ENCODE data around the gene TTLL10.

DNA sequence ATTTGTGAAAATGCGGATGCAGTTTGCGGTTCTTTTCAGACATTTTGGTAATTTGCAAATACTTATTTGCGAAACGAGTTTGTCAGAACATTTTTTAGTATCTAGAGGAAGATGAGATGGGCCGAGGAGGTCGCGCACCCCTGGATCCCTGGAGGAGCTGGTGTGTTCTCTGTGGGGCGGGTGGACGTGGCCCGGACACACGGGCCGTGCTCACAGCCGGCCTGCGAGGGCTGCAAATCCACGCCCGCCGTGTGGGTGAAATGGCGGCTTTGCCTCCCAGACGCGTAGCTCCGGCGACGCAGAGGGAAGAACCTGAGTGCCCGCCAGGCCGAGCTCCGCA is 9.3 kb upstream of the TTLL10 start:
- TF ChIP-seq EZH2 (IDR thresholded peaks at IDR 0.05; ENCODE audit: borderline replicate concordance, insufficient read depth, low read length, poor library complexity, severe bottlenecking) (no peak), POLR2AphosphoS5 (IDR thresholded peaks at IDR 0.05) (no peak), SMC3 (conservative IDR thresholded peaks at IDR 0.05; ENCODE audit: poor library complexity) (no peak), TAF1 (IDR thresholded peaks at IDR 0.05; ENCODE audit: low read depth) (no peak), EP300 (conservative IDR thresholded peaks at IDR 0.05; ENCODE audit: poor library complexity, severe bottlenecking) (no peak), RAD21 (conservative IDR thresholded peaks at IDR 0.05) (no peak)
- TF ChIP-seq, protein P1, sequence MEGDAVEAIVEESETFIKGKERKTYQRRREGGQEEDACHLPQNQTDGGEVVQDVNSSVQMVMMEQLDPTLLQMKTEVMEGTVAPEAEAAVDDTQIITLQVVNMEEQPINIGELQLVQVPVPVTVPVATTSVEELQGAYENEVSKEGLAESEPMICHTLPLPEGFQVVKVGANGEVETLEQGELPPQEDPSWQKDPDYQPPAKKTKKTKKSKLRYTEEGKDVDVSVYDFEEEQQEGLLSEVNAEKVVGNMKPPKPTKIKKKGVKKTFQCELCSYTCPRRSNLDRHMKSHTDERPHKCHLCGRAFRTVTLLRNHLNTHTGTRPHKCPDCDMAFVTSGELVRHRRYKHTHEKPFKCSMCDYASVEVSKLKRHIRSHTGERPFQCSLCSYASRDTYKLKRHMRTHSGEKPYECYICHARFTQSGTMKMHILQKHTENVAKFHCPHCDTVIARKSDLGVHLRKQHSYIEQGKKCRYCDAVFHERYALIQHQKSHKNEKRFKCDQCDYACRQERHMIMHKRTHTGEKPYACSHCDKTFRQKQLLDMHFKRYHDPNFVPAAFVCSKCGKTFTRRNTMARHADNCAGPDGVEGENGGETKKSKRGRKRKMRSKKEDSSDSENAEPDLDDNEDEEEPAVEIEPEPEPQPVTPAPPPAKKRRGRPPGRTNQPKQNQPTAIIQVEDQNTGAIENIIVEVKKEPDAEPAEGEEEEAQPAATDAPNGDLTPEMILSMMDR (IDR thresholded peaks at IDR 0.05; ENCODE audit: poor library complexity, severe bottlenecking): no peak
